Osteoblast (primary cell): Measurements from ENCODE around the gene CYP1B1. TPM values are rescaled to one million over a fixed set of nuclear protein-coding genes. Genes with fewer than 3 reads are reported as not detected.

Experiments used
- DNase-seq: peaks from one replicate; pipeline ENCODE4 v3.0.0; 2011; ENCODE audit warnings: low spot score, mixed read lengths; ENCODE audit not compliant: insufficient read length; ENCODE audit errors: missing footprints
- H2AFZ ChIP-seq: 2 replicates; pipeline ENCODE4 v1.6.0; 2011; ENCODE audit warnings: mild to moderate bottlenecking, low read length
- H3K27ac ChIP-seq: 2 replicates; pipeline ENCODE4 v1.5.1; 2011; ENCODE audit warnings: mild to moderate bottlenecking, low read depth, low read length, moderate library complexity
- H3K27me3 ChIP-seq: 2 replicates; pipeline ENCODE4 v1.6.0; 2012; ENCODE audit warnings: mild to moderate bottlenecking, control low read depth, inconsistent platforms, low read length, moderate library complexity; ENCODE audit not compliant: insufficient read depth
- H3K36me3 ChIP-seq: 2 replicates; pipeline ENCODE4 v1.5.1; 2011; ENCODE audit warnings: mild to moderate bottlenecking, low read length, control low read depth, moderate library complexity; ENCODE audit not compliant: insufficient read depth
- H3K4me1 ChIP-seq: 2 replicates; pipeline ENCODE4 v1.5.1; 2011; ENCODE audit warnings: mild to moderate bottlenecking, low read length, control low read depth, moderate library complexity; ENCODE audit not compliant: insufficient read depth
- H3K4me2 ChIP-seq: 2 replicates; pipeline ENCODE4 v1.6.0; 2011; ENCODE audit warnings: mild to moderate bottlenecking, low read length; ENCODE audit not compliant: insufficient read depth
- H3K4me3 ChIP-seq: fragments of 200-600 bp; sonication (generic); 3 replicates; pipeline ENCODE4 v1.5.1; 2012; ENCODE audit warnings: mild to moderate bottlenecking, low read length, inconsistent platforms; ENCODE audit not compliant: insufficient read depth
- H3K79me2 ChIP-seq: 2 replicates; pipeline ENCODE4 v1.6.0; 2012; ENCODE audit warnings: mild to moderate bottlenecking, low read length, control low read depth, inconsistent platforms; ENCODE audit not compliant: insufficient read depth
- H3K9me3 ChIP-seq: 2 replicates; pipeline ENCODE4 v1.5.1; 2011; ENCODE audit warnings: low read depth, low read length, control low read depth
- H4K20me1 ChIP-seq: 2 replicates; pipeline ENCODE4 v1.6.0; 2012; ENCODE audit warnings: mild to moderate bottlenecking, low read length, control low read depth; ENCODE audit not compliant: insufficient read depth
- total RNA-seq: library from RNA; depleted of rRNA; stranded (reverse); fragments of >200 nt; gene quantifications from 2 replicates; pipeline ENCODE4 v1.2.3, GENCODE V29; 2012
- TF ChIP-seq, protein P1 (sequence below): IDR thresholded peaks from 2 replicates; pipeline ENCODE4 v1.5.1; 2011; ENCODE audit warnings: mild to moderate bottlenecking, low read depth, low read length, moderate library complexity; ENCODE audit errors: extremely low read depth

Gene CYP1B1
- total RNA-seq, 1 donor, result 827 TPM

DNA sequence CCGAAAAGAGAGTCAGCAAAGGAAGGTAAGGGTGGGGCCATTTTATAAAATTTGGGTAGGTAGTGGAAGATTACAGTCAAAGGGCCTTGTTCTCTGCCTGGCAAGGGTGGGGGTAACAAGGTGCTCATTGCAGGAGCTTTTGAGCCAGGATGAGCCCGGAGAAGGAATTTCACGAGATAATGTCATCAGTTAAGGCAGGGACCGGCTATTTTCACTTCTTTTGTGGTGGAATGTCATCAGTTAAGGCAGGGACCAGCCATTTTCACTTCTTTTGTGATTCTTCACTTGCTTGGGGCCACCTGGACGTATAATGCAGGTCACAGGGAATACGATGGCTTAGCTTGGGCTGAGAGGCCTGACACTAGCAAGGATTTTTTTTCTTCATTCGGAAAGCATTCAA lies 58.1 kb downstream of the CYP1B1 start:
- Histone ChIP-seq H3K36me3 (no peaks in the 10 kb centered on the region), H3K9me3 (peaks cover 5% of the 10 kb centered on the region), H4K20me1 (no peaks in the 10 kb centered on the region), H3K27ac (no peak overlapping the region), H3K4me1 (peaks cover 23% of the 10 kb centered on the region), H2AFZ (no peak overlapping the region), H3K27me3 (peaks cover 7% of the 10 kb centered on the region), H3K79me2 (no peaks in the 10 kb centered on the region), H3K4me2 (no peak overlapping the region), H3K4me3 (no peak overlapping the region)
- no peak for DNase-seq
- TF ChIP-seq, protein P1, sequence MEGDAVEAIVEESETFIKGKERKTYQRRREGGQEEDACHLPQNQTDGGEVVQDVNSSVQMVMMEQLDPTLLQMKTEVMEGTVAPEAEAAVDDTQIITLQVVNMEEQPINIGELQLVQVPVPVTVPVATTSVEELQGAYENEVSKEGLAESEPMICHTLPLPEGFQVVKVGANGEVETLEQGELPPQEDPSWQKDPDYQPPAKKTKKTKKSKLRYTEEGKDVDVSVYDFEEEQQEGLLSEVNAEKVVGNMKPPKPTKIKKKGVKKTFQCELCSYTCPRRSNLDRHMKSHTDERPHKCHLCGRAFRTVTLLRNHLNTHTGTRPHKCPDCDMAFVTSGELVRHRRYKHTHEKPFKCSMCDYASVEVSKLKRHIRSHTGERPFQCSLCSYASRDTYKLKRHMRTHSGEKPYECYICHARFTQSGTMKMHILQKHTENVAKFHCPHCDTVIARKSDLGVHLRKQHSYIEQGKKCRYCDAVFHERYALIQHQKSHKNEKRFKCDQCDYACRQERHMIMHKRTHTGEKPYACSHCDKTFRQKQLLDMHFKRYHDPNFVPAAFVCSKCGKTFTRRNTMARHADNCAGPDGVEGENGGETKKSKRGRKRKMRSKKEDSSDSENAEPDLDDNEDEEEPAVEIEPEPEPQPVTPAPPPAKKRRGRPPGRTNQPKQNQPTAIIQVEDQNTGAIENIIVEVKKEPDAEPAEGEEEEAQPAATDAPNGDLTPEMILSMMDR, result no peak

Other genes starting within 250 kb of the CYP1B1 start
- 11.9 and 20.0 TPM in 2 replicates for gene RMDN2, start 150.9 kb downstream of the CYP1B1 start, total RNA-seq